GM23248 (cell line): ENCODE results near the gene MYCN. TPM values are rescaled to one million over a fixed set of nuclear protein-coding genes. Genes with fewer than 3 reads are reported as not detected.

Experiments used
- DNase-seq: peaks from one replicate; pipeline ENCODE4 v3.0.0-alpha.2; 2015
- H2AFZ ChIP-seq: fragments of 200-600 bp; sonication (generic); 2 replicates; pipeline ENCODE4 v1.6.1; 2016; ENCODE audit warnings: antibody characterized with exemption
- H3F3A ChIP-seq: fragments of 200-600 bp; sonication (generic); 2 replicates; pipeline ENCODE4 v1.6.1; 2016; ENCODE audit warnings: mild to moderate bottlenecking, antibody characterized with exemption, mixed run types; ENCODE audit not compliant: insufficient read depth
- H3K27ac ChIP-seq: fragments of 200-600 bp; sonication (generic); 2 replicates; pipeline ENCODE4 v1.5.1; 2016; ENCODE audit warnings: mild to moderate bottlenecking
- H3K27me3 ChIP-seq: fragments of 200-600 bp; sonication (generic); replicated peaks from 2 replicates; pipeline ENCODE4 v1.6.1; 2016; ENCODE audit warnings: mild to moderate bottlenecking; ENCODE audit not compliant: insufficient read depth
- H3K36me3 ChIP-seq: fragments of 200-600 bp; sonication (generic); 2 replicates; pipeline ENCODE4 v1.6.1; 2016; ENCODE audit warnings: low read depth, mild to moderate bottlenecking
- H3K4me1 ChIP-seq: fragments of 200-600 bp; sonication (generic); 2 replicates; pipeline ENCODE4 v1.6.1; 2016; ENCODE audit warnings: mild to moderate bottlenecking; ENCODE audit not compliant: insufficient read depth
- H3K4me2 ChIP-seq: fragments of 200-600 bp; sonication (generic); one replicate; pipeline ENCODE4 v1.6.1; 2016; ENCODE audit warnings: mild to moderate bottlenecking; ENCODE audit not compliant: unreplicated experiment
- H3K4me3 ChIP-seq: fragments of 200-600 bp; sonication (generic); 2 replicates; pipeline ENCODE4 v1.5.1; 2016; ENCODE audit warnings: mild to moderate bottlenecking
- H3K79me2 ChIP-seq: fragments of 200-600 bp; sonication (generic); 2 replicates; pipeline ENCODE4 v1.6.1; 2016; ENCODE audit warnings: mild to moderate bottlenecking; ENCODE audit not compliant: insufficient read depth
- H3K9ac ChIP-seq: fragments of 200-600 bp; sonication (generic); 2 replicates; pipeline ENCODE4 v1.6.1; 2016; ENCODE audit warnings: mild to moderate bottlenecking
- H3K9me2 ChIP-seq: fragments of 200-600 bp; sonication (generic); 2 replicates; pipeline ENCODE4 v1.6.1; 2016; ENCODE audit warnings: mixed run types, mild to moderate bottlenecking, moderate library complexity; ENCODE audit not compliant: insufficient read depth
- H3K9me3 ChIP-seq: fragments of 200-600 bp; sonication (generic); one replicate; pipeline ENCODE4 v1.6.1; 2017; ENCODE audit warnings: low read depth
- H4K20me1 ChIP-seq: fragments of 200-600 bp; sonication (generic); 2 replicates; pipeline ENCODE4 v1.6.0; 2016; ENCODE audit not compliant: insufficient read depth
- EZH2 ChIP-seq: fragments of 200-600 bp; sonication (generic); IDR thresholded peaks from 2 replicates; pipeline ENCODE4 v1.6.1; 2018; ENCODE audit warnings: antibody characterized with exemption, mild to moderate bottlenecking; ENCODE audit not compliant: insufficient read depth, poor library complexity, severe bottlenecking
- EZH2phosphoT487 ChIP-seq: fragments of 200-600 bp; sonication (generic); IDR thresholded peaks from 2 replicates; pipeline ENCODE4 v1.6.1; 2018; ENCODE audit warnings: antibody characterized with exemption, moderate library complexity, mild to moderate bottlenecking, low read depth; ENCODE audit not compliant: insufficient read depth
- WGBS, 2 experiments: methylation state at CpG; one replicate each; pipeline ENCODE4 v1.1.6; 2015 to 2017; ENCODE audit warnings: low lambda C conversion rate in 2 of 2, low coverage in 1 of 2; ENCODE audit errors: missing lambda C conversion rate in 2 of 2; 5-methylcytosine and 5-hydroxymethylcytosine counted together
- in situ Hi-C: fragments of 300-500 bp; cut with MboI; formaldehyde crosslinking; loops from 2 replicates; pipeline ENCODE4 v1.15.0; 2020
- polyA plus RNA-seq: library from polyadenylated mRNA; unstranded; fragments of >200 nt; fragmentation: Nextera tagmentation; extraction: Ambion mirVana; gene quantifications from 2 replicates; pipeline ENCODE4 v1.2.1, GENCODE V29; 2016
- total RNA-seq: library from RNA; depleted of rRNA; stranded (reverse); fragments of >200 nt; shearing (Covaris generic); gene quantifications from 2 replicates; pipeline ENCODE4 v1.2.3, GENCODE V29; 2014

Gene MYCN
- total and polyA plus RNA-seq, 2 experiments from 2014 or later: not detected

- no peaks in the 10 kb centered on the region for H3K27me3 ChIP-seq
- H3K4me2 ChIP-seq: no peak overlapping the region
- H4K20me1 ChIP-seq: no peaks in the 10 kb centered on the region
- no peak overlapping the region for H3K27ac ChIP-seq
- no peaks in the 10 kb centered on the region for H3K9me3 ChIP-seq
- H3K4me3 ChIP-seq: no peak overlapping the region
- H3K79me2 ChIP-seq: no peaks in the 10 kb centered on the region
- no peaks in the 10 kb centered on the region for H3F3A ChIP-seq
- 14 to 16% methylated on average over 7 of the region's 7 CpGs for WGBS, 2 experiments
- H3K9me2 ChIP-seq: no peaks in the 10 kb centered on the region
- no peak overlapping the region for H3K9ac ChIP-seq
- H3K4me1 ChIP-seq: no peaks in the 10 kb centered on the region
- in situ Hi-C loops: no loop called here
- TF ChIP-seq EZH2phosphoT487 (no peak), EZH2 (no peak)
- H3K36me3 ChIP-seq: no peaks in the 10 kb centered on the region
- H2AFZ ChIP-seq: no peak overlapping the region
- DNase-seq: no peak
Measured at GRCh38 chr2:15973481-15974401, 33.4 kb downstream of the MYCN start.

- no peaks in the 10 kb centered on the region for H3F3A ChIP-seq
- TF ChIP-seq EZH2phosphoT487: no peak
- TF ChIP-seq EZH2: no peak
- no peak overlapping the region for H3K4me2 ChIP-seq
- H3K9me2 ChIP-seq: no peaks in the 10 kb centered on the region
- DNase-seq: no peak
- no peak overlapping the region for H3K4me3 ChIP-seq
- no peak overlapping the region for H3K9ac ChIP-seq
- no peaks in the 10 kb centered on the region for H3K4me1 ChIP-seq
- H4K20me1 ChIP-seq: no peaks in the 10 kb centered on the region
- in situ Hi-C loops: no loop called here
- H3K27ac ChIP-seq: no peak overlapping the region
- H2AFZ ChIP-seq: no peak overlapping the region
- no peaks in the 10 kb centered on the region for H3K79me2 ChIP-seq
- WGBS, 2 experiments: 13 to 14% methylated on average over 5 of the region's 5 CpGs
- no peaks in the 10 kb centered on the region for H3K27me3 ChIP-seq
- no peaks in the 10 kb centered on the region for H3K36me3 ChIP-seq
- no peaks in the 10 kb centered on the region for H3K9me3 ChIP-seq
Measured at GRCh38 chr2:15974565-15975260, 34.4 kb downstream of the MYCN start.

- Histone ChIP-seq H2AFZ (no peak overlapping the region), H3F3A (no peaks in the 10 kb centered on the region), H3K4me1 (no peaks in the 10 kb centered on the region), H3K27ac (no peak overlapping the region), H3K9ac (no peak overlapping the region), H3K9me3 (no peaks in the 10 kb centered on the region), H3K9me2 (no peaks in the 10 kb centered on the region), H3K27me3 (no peaks in the 10 kb centered on the region), H4K20me1 (no peaks in the 10 kb centered on the region), H3K36me3 (no peaks in the 10 kb centered on the region), H3K4me3 (no peak overlapping the region), H3K4me2 (no peak overlapping the region), H3K79me2 (no peaks in the 10 kb centered on the region)
- 48 to 56% methylated on average over 3 of the region's 3 CpGs for WGBS, 2 experiments
- TF ChIP-seq EZH2phosphoT487: no peak
- TF ChIP-seq EZH2: no peak
- DNase-seq: no peak
- in situ Hi-C loops: no loop called here
Measured at GRCh38 chr2:15975261-15975600, 34.9 kb downstream of the MYCN start.

GRCh38 chr2:15975676-15976075 is 35.3 kb downstream of the MYCN start:
- Histone ChIP-seq H3K79me2 (no peaks in the 10 kb centered on the region), H3K9ac (no peak overlapping the region), H4K20me1 (no peaks in the 10 kb centered on the region), H3K4me1 (no peaks in the 10 kb centered on the region), H3K9me3 (no peaks in the 10 kb centered on the region), H2AFZ (no peak overlapping the region), H3F3A (no peaks in the 10 kb centered on the region), H3K4me2 (no peak overlapping the region), H3K27me3 (no peaks in the 10 kb centered on the region), H3K27ac (no peak overlapping the region), H3K9me2 (no peaks in the 10 kb centered on the region), H3K4me3 (no peak overlapping the region), H3K36me3 (no peaks in the 10 kb centered on the region)
- TF ChIP-seq EZH2 (no peak), EZH2phosphoT487 (no peak)
- WGBS, 2 experiments: 26 to 28% methylated on average over 5 of the region's 5 CpGs
- in situ Hi-C loops: no loop called here
- no peak for DNase-seq
